HepG2 (cell line): ENCODE data around the gene ZBTB20. TPM values are rescaled to one million over a fixed set of nuclear protein-coding genes. Genes with fewer than 3 reads are reported as not detected.

Source experiments
- GATAD1 ChIP-seq: IDR thresholded peaks from 2 replicates; pipeline ENCODE4 v1.6.1; 2016; ENCODE audit warnings: missing genetic modification reagents, missing compliant biosample characterization
- KDM5B ChIP-seq: sonication (generic); formaldehyde crosslinking; IDR thresholded peaks from 2 replicates; pipeline ENCODE4 v1.4.0; 2020; ENCODE audit warnings: missing genetic modification reagents, mild to moderate bottlenecking, borderline replicate concordance
- NAIF1 ChIP-seq: sonication (generic); formaldehyde crosslinking; IDR thresholded peaks from 2 replicates; pipeline ENCODE4 v1.5.0; 2020; ENCODE audit warnings: mild to moderate bottlenecking, missing genetic modification reagents, borderline replicate concordance
- RBM22 ChIP-seq: fragments of 200-400 bp; formaldehyde crosslinking; optimal IDR thresholded peaks from 2 replicates; pipeline ENCODE3; 2017; ENCODE audit warnings: mild to moderate bottlenecking, low read length, moderate library complexity
- ZNF614 ChIP-seq: IDR thresholded peaks from 2 replicates; pipeline ENCODE4 v1.6.1; 2018; ENCODE audit warnings: missing biosample characterization, missing genetic modification reagents, inconsistent platforms, borderline replicate concordance
- polyA plus RNA-seq, 8 experiments: library from polyadenylated mRNA; depleted of rRNA in 3 of 8; stranded (reverse) in 7 of 8; unstranded in 1 of 8; fragments of >200 nt; fragmentation: Illumina TruSeq in 4 of 8; extraction: Trizol in 4 of 8; gene quantifications; 2 replicates each; pipeline versions ENCODE4 v1.2.1 to v1.2.3, GENCODE V29; 2011 to 2016; ENCODE audit warnings: low read depth in 4 of 8, missing spikeins in 1 of 8, mixed read lengths in 1 of 8; ENCODE audit not compliant: insufficient read depth in 1 of 8
- total RNA-seq, 5 experiments: library from RNA; depleted of rRNA; stranded (reverse); fragments of >200 nt; fragmentation: Illumina TruSeq; extraction: Trizol; gene quantifications; 2 replicates each; pipeline ENCODE4 v1.2.3, GENCODE V29; 2016; ENCODE audit warnings: low read depth in 1 of 5
- TF ChIP-seq, protein P1 (sequence below): sonication (generic); formaldehyde crosslinking; IDR thresholded peaks from 2 replicates; pipeline ENCODE4 v1.5.0; 2020; ENCODE audit warnings: mild to moderate bottlenecking, missing genetic modification reagents, borderline replicate concordance
- TF ChIP-seq, protein P2 (sequence below): IDR thresholded peaks from 2 replicates; pipeline ENCODE4 v1.6.1; 2016; ENCODE audit warnings: low read depth

The ZBTB20 gene
- total and polyA plus RNA-seq, 2 of the 13 experiments (the other 11 are each of a cell fraction or from before 2014, with no cell fraction given) = 1.9 to 8.8 TPM

DNA sequence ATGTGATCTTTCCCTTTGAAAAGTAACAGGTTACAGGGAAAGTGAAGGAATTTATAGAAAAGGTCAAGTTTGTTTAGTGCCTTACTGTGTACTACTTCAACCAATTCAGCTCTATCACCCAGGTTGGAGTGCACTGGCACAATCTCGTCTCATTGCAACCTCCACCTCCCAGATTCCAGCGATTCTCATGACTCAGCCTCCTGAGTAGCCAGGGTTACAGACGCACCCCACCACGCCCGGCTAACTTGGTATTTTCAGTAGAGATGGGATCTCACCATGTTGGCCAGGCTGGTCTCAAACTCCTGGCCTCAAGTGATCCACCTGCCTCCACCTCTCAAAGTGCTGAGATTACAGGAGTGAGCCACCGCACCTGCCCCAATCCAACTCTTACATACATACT, 279.7 kb downstream of the ZBTB20 start (continued):
- TF ChIP-seq GATAD1 (CRISPR knock-in tag) (no peak), KDM5B (CRISPR knock-in tag) (no peak), ZNF614 (CRISPR knock-in tag) (no peak), NAIF1 (no peak), RBM22 (no peak)
- TF ChIP-seq, protein P1, sequence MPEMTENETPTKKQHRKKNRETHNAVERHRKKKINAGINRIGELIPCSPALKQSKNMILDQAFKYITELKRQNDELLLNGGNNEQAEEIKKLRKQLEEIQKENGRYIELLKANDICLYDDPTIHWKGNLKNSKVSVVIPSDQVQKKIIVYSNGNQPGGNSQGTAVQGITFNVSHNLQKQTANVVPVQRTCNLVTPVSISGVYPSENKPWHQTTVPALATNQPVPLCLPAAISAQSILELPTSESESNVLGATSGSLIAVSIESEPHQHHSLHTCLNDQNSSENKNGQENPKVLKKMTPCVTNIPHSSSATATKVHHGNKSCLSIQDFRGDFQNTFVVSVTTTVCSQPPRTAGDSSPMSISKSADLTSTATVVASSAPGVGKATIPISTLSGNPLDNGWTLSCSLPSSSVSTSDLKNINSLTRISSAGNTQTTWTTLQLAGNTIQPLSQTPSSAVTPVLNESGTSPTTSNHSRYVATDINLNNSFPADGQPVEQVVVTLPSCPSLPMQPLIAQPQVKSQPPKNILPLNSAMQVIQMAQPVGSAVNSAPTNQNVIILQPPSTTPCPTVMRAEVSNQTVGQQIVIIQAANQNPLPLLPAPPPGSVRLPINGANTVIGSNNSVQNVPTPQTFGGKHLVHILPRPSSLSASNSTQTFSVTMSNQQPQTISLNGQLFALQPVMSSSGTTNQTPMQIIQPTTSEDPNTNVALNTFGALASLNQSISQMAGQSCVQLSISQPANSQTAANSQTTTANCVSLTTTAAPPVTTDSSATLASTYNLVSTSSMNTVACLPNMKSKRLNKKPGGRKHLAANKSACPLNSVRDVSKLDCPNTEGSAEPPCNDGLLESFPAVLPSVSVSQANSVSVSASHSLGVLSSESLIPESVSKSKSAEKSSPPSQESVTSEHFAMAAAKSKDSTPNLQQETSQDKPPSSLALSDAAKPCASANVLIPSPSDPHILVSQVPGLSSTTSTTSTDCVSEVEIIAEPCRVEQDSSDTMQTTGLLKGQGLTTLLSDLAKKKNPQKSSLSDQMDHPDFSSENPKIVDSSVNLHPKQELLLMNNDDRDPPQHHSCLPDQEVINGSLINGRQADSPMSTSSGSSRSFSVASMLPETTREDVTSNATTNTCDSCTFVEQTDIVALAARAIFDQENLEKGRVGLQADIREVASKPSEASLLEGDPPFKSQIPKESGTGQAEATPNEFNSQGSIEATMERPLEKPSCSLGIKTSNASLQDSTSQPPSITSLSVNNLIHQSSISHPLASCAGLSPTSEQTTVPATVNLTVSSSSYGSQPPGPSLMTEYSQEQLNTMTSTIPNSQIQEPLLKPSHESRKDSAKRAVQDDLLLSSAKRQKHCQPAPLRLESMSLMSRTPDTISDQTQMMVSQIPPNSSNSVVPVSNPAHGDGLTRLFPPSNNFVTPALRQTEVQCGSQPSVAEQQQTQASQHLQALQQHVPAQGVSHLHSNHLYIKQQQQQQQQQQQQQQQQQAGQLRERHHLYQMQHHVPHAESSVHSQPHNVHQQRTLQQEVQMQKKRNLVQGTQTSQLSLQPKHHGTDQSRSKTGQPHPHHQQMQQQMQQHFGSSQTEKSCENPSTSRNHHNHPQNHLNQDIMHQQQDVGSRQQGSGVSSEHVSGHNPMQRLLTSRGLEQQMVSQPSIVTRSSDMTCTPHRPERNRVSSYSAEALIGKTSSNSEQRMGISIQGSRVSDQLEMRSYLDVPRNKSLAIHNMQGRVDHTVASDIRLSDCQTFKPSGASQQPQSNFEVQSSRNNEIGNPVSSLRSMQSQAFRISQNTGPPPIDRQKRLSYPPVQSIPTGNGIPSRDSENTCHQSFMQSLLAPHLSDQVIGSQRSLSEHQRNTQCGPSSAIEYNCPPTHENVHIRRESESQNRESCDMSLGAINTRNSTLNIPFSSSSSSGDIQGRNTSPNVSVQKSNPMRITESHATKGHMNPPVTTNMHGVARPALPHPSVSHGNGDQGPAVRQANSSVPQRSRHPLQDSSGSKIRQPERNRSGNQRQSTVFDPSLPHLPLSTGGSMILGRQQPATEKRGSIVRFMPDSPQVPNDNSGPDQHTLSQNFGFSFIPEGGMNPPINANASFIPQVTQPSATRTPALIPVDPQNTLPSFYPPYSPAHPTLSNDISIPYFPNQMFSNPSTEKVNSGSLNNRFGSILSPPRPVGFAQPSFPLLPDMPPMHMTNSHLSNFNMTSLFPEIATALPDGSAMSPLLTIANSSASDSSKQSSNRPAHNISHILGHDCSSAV (CRISPR knock-in tag) = no peak
- TF ChIP-seq, protein P2, sequence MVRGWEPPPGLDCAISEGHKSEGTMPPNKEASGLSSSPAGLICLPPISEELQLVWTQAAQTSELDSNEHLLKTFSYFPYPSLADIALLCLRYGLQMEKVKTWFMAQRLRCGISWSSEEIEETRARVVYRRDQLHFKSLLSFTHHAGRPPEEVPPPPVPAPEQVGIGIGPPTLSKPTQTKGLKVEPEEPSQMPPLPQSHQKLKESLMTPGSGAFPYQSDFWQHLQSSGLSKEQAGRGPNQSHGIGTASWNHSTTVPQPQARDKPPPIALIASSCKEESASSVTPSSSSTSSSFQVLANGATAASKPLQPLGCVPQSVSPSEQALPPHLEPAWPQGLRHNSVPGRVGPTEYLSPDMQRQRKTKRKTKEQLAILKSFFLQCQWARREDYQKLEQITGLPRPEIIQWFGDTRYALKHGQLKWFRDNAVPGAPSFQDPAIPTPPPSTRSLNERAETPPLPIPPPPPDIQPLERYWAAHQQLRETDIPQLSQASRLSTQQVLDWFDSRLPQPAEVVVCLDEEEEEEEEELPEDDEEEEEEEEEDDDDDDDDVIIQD (CRISPR knock-in tag) = no peak
